GM18520 (cell line): ENCODE results near the gene STN1.

ENCODE experiments used
- ATAC-seq: cut with Tn5 transposase; IDR thresholded peaks from one replicate; pipeline ENCODE4 v1.9.1; 2021; ENCODE audit not compliant: unreplicated experiment

The STN1 gene

DNA sequence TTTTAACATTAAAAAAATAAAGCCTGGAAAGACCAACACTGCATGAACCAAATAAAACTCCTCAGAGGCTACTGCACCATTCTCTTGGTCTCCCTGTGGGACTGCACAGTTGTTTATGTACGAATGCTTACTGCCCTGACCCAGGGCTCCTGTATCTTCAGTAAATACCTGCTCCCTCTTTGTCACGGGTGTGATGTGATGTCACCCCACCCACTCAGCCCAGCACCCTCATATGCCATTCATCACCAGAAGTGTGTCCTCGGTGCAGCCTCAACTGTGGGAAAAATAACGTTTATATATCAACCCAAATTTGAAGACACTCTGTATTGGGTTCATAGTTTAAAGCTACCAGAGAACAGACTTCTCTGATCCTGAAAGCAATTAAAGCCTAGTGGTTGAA, 48.6 kb downstream of the STN1 start:
- ATAC-seq: no peak

DNA sequence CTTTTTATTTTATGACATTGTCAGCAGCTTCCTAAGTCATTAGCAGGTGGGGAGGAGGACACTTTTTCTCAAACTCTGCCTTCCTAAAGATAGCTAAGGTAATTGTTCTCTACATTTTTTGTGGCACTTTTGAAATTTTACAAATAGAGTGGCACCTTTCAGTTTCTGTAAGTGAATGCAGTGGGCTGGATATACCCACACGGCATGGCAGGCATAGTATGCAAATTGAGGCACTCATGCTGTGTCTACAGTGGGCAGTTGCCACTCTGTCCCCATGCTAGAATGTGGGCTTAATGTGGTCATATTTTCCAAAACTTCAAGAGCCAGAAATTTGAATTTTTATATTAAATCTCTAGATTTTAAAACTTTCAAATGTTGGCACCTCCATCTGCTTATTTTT, 49.8 kb downstream of the STN1 start:
- ATAC-seq: no peak

DNA sequence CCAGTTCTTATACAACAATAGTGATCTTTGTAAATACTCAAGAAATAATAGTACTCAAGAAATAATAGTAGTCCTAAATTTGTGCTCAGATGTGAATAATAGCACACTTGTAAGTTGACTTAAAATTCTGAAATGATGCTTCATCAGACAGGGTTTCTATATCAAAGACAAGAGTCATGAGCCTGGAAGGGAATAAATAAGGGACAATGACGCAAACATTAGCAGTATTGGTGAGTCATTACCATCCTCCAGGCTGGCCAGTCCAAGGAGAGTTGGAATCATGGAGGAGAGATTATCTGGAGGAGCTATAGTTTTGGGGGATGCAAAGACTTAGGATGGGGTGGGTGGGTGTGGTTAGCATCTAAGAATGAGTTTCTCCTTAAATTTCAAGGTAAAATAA, 56.5 kb downstream of the STN1 start:
- no peak for ATAC-seq

DNA sequence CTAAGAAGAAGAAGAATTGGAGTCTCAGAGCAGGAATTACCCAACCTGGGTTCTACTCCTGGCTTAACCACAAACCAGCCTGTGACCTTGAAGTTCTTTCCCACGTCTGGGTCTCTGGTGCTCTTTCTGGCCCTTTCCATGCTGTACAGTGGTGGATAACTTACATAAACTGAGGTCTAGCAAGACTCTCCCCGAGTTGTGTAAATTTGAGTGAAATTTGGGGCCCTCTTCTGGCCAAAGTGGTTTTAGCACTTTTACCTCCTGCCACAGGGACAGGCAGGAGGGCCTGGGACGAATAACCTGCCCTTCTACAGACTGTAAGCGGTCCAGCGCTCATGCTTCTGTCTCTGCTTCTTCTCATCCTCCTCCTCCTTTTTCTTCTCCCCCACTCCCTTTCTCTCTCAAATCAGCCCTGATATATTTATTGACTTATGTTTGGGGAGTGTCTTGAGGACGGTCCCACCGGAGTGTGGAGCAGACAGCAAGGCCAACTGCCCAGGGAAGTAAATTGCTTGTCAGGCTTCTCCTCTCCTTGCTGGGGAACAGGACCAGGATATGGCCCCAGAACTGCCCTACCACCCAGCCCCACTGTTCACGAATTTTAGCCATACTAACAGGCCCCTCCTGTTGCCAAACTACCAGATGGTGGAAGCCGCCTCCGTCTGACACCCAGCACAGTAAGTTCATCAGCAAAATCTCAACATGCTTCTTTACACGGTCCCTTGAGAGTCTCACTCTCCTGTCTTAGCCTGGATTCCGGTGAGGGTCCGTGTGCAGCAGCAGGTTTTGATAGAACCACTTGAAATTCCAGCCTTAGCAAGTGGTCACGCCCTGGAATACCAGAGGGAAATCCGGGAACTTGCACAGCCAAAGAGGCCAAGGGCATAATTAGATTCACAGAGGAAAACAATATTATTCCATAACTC, 58.6 kb downstream of the STN1 start:
- ATAC-seq: no peak

DNA sequence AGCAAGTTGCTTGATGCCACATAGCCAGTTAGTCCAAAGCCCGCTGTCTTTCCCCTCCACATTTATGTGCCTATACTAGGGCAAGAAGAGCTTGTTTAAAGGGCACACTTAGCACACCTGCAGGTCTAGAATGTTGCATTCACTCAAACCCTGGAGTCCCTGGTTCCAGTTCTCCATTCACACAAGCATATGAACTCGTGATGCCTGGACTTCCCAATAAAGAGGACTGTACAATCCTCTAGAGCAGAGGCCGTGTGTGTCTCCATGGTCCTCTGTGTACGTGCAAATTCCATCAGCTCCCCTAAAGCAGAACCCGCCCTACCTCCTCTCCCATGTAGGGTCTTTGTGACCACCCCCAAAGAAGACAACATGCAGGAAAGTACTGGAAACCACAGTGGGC, 59.6 kb downstream of the STN1 start:
- no peak for ATAC-seq

DNA sequence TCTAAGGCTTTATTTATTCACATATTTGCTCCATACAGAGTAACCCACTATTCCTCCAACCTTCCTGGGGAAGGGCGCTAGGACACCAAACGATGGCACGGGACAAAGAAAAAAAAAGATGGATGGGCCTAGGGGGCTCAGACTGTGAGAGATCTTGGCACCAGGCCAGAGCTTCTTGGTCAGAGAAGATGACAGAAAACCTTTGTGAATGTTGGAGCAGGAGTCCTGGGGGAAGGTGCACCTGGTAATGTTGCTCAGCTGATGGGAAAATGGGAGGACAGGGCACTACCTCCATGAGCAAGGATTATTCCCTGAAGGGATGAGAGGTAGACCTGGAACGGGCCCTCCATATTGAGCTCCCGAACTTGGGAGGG, 61.2 kb downstream of the STN1 start:
- ATAC-seq: no peak

DNA sequence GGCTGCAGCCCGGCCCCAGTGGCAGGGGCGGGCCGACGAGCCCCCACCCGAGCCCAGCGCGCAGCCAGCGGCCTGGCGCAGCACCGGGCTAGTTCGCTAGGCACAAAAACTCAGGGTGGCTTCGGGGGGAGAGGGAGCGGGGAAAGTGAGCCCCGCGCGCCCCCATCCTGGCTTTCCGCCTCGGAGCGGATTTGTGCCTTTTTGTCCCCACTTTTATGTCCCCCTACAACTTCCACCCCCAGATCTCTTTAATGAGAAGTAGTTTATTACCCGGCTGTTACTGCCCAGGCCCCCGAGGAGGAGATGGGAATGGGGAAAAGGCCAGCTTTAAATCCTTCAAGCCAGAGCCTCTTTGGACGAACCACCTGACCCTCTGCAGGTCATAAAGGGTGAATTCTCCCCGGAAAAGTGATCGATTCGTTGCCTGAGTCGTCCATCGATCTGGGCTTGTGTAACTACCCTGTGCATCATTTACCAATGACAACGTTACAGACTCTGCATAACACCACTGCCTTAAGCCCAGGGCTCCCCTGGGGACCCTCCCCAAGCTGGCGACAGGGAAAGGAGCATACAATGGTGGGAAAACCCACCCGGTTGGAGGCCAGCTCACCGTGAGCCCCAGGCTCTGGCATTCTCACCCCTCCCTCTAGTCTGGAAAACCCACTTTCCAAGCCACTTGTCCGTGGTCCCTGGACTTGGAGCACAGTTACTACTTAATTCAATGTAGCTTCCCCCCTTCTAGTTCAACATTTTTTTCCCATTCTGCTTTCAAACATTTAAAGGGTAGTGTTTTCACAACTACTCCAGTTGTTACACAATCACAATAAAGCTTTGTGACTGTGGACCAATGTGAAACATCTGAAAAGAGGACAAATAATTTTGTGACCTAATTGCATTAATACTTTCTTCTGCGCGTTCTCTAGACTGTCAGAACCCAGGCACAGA, 61.9 kb downstream of the STN1 start:
- no peak for ATAC-seq

DNA sequence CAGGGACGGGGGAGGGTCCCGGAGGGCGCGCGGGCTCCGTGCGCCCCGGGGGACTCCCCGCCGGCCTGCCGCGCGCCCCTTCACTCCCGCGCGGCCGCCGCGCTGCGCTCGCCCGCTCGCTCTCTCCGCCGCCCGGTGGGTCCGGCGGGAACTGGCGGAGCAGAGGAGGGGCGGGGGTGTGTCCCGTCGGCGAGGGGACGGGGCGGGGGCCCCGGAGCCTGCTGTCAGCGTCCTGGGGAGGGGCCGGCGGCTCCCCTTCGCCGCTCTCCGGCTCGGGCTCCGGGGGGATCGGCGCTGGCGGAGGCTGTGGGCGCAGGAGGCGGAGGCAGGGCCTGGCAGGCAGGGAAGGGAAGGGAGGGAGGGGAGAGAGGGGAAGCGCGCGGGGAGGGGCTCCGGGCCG, 62.6 kb downstream of the STN1 start, which contains the start of gene SH3PXD2A:
Gene SH3PXD2A (minus strand): TSS at position 153 of the 400 bp plus-strand sequence. CDS start 310 bp downstream, outside the sequence.
- ATAC-seq: no peak

DNA sequence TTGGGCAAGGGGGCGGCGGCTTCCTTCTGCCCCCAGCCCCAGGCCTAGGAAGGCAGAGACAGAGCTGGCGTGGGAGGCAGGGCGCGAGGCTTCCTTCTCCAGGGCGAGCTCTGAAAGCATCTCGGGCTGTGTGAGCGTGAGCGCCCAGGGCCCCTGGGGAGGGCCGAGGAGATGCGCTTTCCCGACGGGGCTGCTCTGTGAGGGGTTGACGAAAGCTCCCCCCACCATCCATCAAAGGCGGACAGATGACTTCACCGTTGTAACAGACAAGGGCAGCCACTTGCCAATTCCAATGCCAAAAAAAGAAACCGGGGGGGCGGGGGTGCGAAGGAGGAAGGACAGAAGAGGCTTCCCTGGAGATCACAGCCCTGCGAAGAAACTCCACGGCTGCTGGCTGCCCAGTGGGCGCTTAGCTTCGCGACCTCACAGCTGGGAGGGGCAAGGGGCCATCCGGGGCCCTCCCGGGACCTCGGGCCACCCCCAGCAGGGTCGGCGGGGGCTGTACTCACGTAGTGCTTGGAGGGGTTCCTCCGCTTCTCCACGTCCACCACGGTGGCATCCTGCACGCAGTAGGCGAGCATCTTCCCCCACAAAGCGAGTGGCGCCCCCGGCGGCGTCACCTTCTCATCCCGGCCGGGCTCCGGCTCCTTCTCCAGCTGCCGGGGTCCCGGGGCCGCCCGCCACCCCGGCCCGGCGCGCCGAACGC, 63.1 kb downstream of the STN1 start:
- no peak for ATAC-seq

DNA sequence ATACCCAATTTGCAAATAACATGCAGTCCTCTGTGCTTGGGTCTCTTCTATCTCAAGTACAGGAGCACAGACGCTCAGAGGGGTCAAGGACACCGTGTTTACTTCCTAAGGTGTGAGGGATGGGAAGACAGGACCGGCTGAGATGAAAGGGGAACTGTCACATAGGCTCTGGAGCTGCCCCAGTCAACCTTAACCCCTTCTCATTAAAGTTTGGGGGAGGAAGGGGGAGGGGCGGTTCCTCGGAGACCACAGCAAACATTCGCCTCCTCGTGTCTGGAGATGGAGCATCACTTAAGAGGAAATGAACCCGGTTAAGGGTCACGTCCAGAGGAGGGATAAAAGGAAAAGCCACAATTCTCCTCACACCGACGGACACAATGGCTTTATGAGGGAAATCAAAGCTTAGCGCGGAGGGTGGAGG, 63.7 kb downstream of the STN1 start:
- no peak for ATAC-seq

DNA sequence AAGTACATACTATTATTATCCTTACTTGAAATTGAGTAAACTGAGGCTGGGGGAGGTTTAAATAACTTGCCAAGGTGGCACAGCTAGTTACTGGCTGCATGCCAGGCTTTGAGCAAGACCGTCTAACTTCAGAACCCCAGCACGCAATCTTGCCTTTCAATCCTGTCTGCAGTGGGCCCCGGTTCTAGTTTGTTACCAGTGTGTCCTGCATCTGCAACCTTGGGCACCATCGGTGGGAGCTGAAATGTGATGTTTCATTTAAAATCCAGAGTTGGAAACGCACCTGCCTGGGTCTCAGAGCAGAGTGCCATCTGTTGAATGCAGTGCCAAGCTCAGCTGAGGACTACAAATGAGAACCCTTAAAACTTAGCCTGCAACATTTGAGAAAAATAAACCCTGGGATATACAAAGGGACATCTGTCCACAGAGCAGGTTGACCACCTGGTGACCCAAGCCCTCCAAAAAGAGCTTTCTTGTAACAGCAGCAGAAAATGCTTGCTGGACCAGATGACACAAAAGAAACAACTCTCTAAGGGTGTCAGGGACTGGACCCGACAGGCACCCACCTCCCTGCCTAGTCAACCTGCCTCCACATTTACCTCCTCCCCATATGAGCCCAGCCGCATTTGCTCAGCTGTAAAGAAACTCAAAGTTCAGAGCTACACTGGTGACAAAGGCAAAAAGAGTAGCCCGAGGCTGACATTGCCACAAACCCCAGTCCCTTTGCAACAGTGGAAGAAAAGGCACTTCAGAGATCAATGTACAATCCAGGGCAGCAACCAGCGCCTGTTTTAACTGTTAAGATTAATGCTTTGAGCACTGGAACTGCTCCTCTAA, 64.3 kb downstream of the STN1 start:
- no peak for ATAC-seq

DNA sequence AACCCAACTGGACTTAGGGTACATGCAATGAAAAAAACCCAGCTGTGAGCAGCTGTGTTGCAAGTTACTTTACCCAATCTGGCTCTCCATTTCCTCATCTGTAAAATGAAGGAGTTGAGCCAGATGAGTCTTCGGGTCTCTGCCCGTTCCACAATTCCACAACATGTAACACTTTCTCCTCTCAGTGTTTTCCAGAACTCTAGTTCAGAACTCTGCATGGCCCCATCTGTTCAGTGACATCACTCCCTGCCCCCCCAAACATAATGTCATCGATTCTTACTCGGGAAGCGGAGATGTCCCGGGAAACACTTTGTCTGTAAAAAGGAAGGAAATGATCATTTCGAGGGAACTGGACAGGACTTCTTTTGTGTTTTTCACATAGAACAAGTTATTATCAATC, 65.1 kb downstream of the STN1 start:
- no peak for ATAC-seq

DNA sequence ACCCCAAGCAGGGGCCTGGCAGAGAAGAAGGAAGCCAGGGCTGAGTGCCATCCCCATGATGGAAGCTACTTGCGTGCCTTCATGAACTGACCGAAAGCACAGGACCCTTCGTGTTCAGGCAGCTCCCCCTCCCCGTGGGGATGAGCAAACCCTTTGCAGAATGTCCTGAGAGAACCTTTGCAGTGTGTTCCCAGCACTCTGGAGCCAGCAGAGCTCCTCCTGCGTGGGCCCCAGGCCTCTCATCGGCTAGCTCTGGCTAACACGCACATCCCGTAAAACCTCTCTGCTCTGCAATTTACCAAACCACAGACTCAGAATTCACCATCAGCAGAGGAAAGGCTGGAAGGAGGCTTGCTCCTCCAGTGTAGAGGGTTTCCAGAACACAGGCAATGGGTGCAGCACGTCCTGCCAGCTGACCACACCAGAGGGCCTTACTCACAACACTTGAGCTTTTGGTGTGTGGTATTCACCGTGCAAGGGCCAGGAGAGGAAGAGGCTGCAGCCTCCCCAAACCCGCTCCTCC, 65.7 kb downstream of the STN1 start:
- no peak for ATAC-seq

DNA sequence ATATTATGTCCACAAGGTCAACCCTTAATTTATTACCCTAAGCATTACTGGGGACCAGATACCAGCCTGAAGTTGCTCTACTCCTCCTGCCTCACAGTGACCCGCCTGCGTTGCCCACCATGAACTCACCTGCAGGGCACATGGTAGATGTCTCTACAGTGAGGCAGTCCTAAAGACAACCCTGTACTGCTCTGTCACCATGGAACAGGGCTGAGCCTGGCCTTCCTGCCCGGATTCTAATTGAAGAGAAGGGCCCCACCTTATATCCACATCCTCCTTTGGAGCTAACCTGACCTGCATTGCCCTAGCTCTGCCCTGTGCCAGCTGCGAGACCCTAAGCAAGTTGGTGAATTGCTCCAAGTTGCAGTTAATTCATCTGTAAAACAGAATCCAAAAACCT, 66.7 kb downstream of the STN1 start:
- ATAC-seq: no peak

DNA sequence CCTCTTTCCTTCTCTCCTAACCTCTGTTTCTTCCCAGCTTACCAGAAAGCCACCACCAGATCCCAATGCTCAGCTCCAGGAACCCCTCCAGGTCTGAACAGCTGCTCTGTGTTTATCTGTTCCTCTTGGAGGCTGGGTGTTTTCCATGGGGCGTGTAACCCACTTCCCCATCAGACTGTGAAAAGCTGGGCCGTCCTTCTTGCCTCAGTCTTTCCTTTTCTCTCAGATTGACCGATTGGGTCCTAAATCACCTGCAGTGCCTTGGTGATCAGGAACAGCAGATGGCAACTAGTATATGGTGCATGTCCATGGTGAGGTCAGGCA, 67.5 kb downstream of the STN1 start:
- no peak for ATAC-seq

DNA sequence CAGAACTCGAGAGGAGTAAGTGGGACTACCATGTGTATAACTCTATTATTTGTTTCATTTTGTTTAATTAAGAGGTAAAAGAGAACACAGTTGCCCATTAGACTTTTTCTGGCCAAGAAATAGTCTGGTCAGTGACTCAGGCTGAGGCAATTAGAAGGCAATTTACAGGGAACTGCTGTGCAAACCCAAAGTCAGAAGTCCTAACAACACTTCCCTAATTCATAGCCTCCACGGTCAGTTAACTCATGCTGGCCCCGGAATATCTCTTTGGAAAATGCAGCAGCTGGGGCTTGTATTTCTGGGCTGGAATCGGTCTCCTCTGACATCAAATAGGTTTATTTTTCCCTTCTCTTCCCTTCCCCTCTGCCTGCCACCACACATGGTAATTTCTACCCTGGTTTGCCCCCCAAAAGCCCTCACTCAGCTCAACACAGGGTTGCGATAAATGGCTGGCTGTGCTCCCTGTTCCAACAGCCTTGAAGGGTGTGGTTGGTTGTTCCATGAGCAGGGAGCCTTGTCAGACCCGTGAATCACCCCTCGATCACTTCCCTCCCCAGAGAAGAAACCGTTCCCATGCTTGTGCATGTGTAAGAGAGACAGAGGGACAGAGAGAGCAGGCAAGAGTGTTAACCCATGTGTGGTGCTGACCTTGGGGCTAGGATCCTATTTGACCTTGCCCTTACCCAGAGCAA, 68.0 kb downstream of the STN1 start:
- no peak for ATAC-seq

DNA sequence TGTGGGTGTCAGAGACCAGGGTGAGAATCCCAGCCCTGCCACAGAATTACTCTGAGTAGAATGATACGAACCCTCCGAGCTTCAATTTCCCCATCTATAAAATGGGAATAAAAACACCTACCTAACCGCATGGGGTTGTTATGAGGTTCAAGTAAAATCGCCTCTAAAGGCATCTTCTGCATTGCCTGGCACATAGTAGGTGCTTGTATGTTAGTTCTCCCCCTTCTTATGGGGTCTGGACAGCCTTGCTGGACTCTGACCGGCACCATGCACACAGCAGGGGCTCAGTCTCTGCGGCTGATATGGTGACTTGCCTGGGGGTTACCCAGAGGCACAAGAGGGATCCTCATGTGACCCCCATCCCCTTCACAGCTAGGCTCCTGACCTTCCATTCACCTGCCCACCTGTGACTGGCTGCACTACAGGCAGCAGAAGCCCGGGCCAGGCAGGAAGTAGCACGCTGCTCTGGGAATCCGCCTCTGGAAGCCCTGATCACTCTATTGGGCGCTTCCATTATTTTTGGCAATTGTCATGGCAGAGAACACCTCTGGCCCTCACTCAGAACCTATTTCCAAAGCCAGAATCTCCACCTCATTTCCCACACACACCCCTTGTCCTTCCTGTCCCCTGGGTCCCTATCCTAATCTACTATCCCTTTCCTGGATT, 68.6 kb downstream of the STN1 start:
- ATAC-seq: no peak

DNA sequence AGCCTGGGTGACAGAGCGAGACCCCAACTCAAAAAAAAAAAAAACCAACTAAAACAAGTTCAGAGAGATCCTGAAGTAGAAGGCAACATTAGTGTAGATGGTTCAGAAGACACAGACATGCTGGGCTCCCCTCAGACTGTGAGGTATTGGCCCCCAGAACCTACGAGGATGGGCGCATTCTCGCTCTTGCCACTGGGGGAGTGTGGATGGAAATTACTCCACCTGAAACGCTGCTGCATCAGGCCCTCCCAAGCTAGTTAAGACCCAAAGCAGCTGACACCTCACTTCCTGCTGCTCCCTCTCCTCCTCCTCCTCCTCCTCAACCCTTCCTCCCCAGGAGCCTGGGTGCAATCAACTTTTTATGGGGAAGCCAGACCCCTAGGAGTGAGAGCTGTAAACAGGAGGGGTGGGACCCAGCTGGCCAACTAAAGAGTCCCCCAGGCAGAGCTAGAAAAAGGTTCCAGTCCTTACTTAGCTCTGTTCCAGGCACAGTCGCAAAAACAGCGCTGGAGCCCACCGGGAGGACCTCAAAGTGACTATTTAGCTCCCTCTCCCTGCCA, 70.0 kb downstream of the STN1 start:
- ATAC-seq: no peak

DNA sequence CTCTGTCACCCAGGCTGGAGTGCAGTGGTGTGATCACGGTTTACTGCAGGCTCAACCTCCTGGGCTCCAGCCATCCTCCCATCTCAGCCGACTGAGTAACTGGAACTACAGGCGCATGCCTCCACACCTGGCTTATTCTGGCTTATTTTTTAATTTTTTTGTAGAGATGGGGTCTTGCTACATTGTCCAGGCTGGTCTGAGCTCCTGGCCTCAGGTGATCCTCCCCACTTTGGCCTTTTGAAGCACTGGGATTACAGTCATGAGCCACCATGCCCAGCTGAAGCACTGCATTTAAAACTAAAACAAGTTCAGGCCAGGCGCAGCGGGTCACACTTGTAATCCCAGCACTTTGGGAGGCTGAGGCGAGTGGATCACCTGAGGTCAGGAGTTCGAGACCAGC, 70.6 kb downstream of the STN1 start:
- no peak for ATAC-seq
